ENCODE measurements around the gene CLTCL1. TPM values are rescaled to one million over a fixed set of nuclear protein-coding genes. Genes with fewer than 3 reads are reported as not detected.
A peak's percentile ranks its signal among the peaks of the same experiment; 100 is the strongest.

Gene CLTCL1
- total and polyA plus RNA-seq, 9 of the 15 experiments (the other 6 are each of a cell fraction or from before 2014, with no cell fraction given) = 1.1 to 11.7 (median 5.0) TPM

- H3K4me3 ChIP-seq = no peak overlapping the region
- H3K4me2 ChIP-seq (ENCODE audit: insufficient read depth, low read length) = no peak overlapping the region
- no peaks in the 10 kb centered on the region for H3K9me3 ChIP-seq (replicated peaks; ENCODE audit: control insufficient read depth, insufficient read depth, low read depth, low read length)
- H3K36me3 ChIP-seq (ENCODE audit: control insufficient read depth, insufficient read depth, low read length) = no peaks in the 10 kb centered on the region
- H3K27ac ChIP-seq (ENCODE audit: extremely low read depth, low read depth, low read length) = no peak overlapping the region
- FAIRE-seq (no peak), ATAC-seq (no peak), DNase-seq (ENCODE audit: extremely low read depth in 1 of 4, low spot score in 3 of 4) (no peak)
- ChIA-PET CTCF (ENCODE audit: low intra/inter-chr PET ratio) (no interaction called here), POLR2A (interaction anchor here (0.5 to 3.8 kb wide), 10 partner anchors 11 to 320 kb away, joined by 3 to 21 read pairs (median 4); no protein-coding TSS in a partner anchor)
- no peaks in the 10 kb centered on the region for H3K9me1 ChIP-seq (ENCODE audit: control insufficient read depth, insufficient read depth, low read length)
- 33% methylated on average over 6 of the region's 6 CpGs for WGBS (ENCODE audit: insufficient coverage, low coverage, missing lambda C conversion rate)
- H3K79me2 ChIP-seq (ENCODE audit: control insufficient read depth, insufficient read depth, low read length) = no peaks in the 10 kb centered on the region
- BruUV-seq (replicated peaks) = no TSS peak
- H2AFZ ChIP-seq (ENCODE audit: low read depth, low read length) = no peak overlapping the region
- no peaks in the 10 kb centered on the region; the same call in 1 of the 2 replicates for H4K20me1 ChIP-seq (replicated peaks; ENCODE audit: control insufficient read depth, insufficient read depth, low read length)
- peaks cover 4 to 6% of the 10 kb centered on the region in 2 experiments; a peak in 4 of 5 replicates for H3K4me1 ChIP-seq (replicated peaks in 1 of 2; ENCODE audit: control insufficient read depth in 2 of 2, insufficient read depth in 2 of 2, low read length in 2 of 2)
- H3K27me3 ChIP-seq (ENCODE audit: control insufficient read depth in 2 of 2, insufficient read depth in 2 of 2, low read length in 2 of 2) = peaks cover 29 to 52% of the 10 kb centered on the region in 2 experiments; a peak in 4 of 5 replicates
- in situ Hi-C loops (cut with MboI) = no loop called here
- intact Hi-C loops (cut with micrococcal nuclease) = no loop called here
- no peak overlapping the region for H3K9ac ChIP-seq (ENCODE audit: insufficient read depth in 1 of 2, low read depth in 2 of 2, low read length in 2 of 2)
- no peak for TF ChIP-seq ETV6 (IDR thresholded peaks at IDR 0.05; ENCODE audit: borderline replicate concordance in 1 of 2, low read depth in 2 of 2, low read length in 1 of 2)
- no peak for TF ChIP-seq ETV6 (CRISPR knock-in tag; IDR thresholded peaks at IDR 0.05; ENCODE audit: borderline replicate concordance)
- peak in 1 of 2 experiments; percentile 0 for TF ChIP-seq E2F6 (IDR thresholded peaks at IDR 0.05; ENCODE audit: borderline replicate concordance in 1 of 2, extremely low read depth in 1 of 2, insufficient read depth in 1 of 2, insufficient read length in 1 of 2, low read depth in 1 of 2, low read length in 1 of 2, poor library complexity in 1 of 2, severe bottlenecking in 1 of 2)
- TF ChIP-seq ZBTB1 (CRISPR knock-in tag; IDR thresholded peaks at IDR 0.05; ENCODE audit: borderline replicate concordance, low read depth) = no peak
- no peak for TF ChIP-seq ZNF318 (IDR thresholded peaks at IDR 0.05; ENCODE audit: borderline replicate concordance in 1 of 2, low read depth in 1 of 2)
- TF ChIP-seq ZBTB8A (IDR thresholded peaks at IDR 0.05; ENCODE audit: partially characterized antibody) = no peak
- no peak for TF ChIP-seq ZBTB11 (CRISPR knock-in tag; IDR thresholded peaks at IDR 0.05)
Observed at GRCh38 chr22:19241593-19241906, 50.0 kb downstream of the CLTCL1 start.
